HL-60/S4 treated with retinoic acid at 250 ng/mL for 4 days and 3 days (cell line): Measurements from ENCODE around the gene BAIAP2L2.
"Not testable (repeated sequence)": the region's sequence is repeated elsewhere in the genome, so short reads cannot be mapped to it uniquely, and the experiment has no call there.

Source experiments
- in situ Hi-C: fragments of 300-500 bp; cut with MboI; formaldehyde crosslinking; loops from 2 replicates; pipeline ENCODE4 v1.7.0; 2022; ENCODE audit warnings: low sequenced_read_pairs

The BAIAP2L2 gene

GRCh38 chr22:38082986-38083710, 27.3 kb downstream of the BAIAP2L2 start:
- in situ Hi-C loops = no loop called here

- in situ Hi-C loops = no loop called here
These were observed 28.3 kb downstream of the BAIAP2L2 start for GRCh38 chr22:38081941-38082828.

DNA sequence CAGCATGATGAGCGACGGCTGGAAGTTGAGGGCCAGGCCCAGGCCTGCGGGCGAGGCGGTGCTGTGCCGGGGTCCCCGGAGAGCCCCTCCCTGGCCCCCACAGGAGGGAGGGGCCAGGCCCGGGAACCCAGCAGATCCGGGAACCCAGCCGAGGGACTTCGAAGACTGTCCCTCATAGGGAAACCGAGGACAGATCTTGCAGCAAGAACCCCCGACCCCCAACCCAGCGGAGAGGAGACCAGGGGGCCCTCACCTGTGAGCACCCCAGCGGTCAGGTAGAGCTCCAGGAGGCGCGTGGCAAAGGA, 28.9 kb downstream of the BAIAP2L2 start:
- in situ Hi-C loops = no loop called here

DNA sequence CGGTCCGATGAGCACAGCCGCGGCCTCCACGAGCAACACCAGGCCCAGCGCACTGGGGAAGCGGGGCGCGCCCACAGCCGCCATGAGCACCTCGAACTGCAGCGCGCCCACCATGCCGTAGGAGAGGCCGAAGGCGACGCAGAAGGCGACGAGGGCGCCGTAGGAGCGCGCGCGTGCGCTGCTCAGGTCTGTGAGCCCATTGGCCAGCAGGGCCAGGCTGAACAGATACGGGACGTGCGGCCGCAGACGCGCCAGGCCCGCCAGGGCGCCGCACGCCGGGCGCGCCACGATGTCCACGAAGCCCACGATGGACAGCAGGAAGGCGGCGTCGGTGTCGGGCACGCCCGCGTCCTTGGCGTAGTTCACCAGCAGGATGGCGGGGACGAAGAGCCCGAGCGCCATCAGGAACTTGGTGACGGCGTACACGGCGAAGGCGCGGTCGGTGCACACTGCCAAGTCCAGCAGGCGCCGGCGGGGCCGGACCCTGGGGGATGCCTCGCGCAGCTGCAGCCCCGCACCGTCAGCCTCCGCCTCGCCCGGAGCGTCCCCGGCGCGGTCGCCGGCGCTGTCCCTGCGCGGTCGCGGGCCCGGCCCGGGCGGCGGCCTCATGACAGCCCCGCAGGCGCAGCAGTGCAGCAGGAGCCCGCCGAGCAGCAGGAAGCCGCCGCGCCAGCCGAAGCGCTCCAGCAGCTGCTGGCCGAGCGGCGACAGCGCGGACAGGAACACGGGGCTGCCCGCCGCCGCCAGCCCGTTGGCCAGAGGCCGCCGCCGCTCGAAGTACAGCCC, 29.4 kb downstream of the BAIAP2L2 start:
- in situ Hi-C loops = no loop called here

DNA sequence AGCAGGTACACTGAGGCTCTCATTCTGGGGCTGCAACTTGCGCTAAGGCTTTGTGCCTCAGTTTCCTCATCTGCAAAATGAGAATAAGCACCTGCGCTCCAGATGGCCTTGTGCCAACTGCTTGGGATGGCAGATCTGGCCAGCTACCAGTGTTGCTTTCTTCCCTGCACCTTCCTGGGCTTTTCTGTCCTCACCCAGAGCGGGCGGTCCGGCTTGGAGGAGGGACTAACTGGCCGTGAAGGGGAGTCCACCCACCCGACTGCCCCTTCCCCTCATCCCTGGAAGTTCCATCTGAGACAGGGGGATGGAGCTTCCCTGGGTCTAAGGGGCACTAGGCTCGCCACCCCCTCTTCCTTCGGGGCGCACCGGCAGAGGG, 30.0 kb downstream of the BAIAP2L2 start:
- in situ Hi-C loops = no loop called here

DNA sequence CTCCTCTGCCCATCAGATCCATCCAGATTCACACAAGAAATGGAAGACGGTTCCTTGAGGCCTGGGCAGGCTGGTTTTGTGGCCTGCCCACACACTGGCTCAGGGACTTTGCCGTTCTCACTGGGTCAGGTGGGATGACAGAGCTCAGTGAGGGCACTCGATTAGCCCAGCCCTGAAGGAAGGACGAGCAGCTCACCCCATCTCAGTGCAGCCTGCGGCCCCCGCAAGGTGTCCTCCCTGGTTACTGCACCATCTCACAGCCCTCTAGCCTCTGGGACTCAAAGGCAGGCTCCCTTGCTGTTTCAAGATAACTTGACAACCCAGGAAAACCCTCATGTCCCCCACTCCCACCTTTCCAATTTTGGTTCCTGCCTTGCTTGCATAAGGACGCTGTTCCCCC, 30.7 kb downstream of the BAIAP2L2 start:
- in situ Hi-C loops = no loop called here

DNA sequence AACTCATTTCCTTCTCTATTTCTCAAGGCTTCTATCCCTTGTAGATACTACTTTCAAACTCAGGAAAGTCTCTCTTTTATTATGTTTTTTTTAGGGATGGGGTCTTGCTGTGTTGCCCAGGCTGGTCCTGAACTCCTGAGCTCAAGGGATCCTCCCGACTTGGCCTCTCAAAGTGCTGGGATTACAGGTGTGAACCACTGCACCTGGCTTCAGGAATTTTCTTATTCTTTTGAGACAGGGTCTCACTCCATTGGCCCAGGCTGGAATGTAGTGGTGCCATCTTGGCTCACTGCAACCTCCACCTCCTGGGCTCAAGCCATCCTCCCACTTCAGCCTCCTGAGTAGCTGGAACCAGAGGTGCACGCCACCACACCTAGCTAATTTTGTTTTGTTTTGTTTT, 31.3 kb downstream of the BAIAP2L2 start:
- in situ Hi-C loops = not testable (repeated sequence)

DNA sequence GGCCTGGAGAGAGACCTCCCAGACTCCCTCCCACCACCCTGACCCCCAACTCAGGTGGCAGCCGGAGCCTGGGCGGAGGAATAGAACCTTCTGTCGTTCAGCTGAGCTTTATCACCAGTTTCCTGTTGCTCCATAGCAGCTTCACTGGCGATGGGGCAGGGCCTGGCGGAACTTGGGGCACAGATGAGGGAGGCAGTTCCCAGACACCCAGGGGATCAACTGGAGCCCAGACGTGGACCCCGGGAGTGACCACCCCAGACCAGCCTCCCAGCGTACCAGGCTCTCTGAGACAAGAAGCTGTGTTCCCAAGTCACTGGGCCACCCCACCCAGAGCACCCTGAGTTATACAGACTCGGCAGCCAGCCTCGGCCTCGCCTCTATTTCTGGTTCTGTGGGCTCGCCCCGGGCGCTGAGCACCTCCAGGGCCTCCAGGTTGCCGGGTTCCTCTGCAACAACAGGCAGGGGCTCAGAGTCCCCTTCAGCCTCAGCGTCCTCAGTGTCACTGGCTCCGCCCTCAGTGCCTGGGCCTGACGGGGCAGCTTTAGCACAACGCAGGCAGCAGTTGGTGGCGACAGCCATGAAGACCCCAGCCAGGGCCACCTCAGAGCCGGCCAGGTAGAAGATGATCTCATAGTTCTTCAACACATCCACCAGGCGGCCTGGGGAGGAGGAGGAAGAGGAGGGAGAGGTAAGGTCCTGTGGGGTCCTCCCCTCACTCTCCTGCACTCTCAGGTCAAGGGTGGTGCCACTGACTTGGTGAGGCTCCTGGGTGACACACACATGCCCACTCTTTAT, 32.2 kb downstream of the BAIAP2L2 start:
- in situ Hi-C loops = no loop called here

DNA sequence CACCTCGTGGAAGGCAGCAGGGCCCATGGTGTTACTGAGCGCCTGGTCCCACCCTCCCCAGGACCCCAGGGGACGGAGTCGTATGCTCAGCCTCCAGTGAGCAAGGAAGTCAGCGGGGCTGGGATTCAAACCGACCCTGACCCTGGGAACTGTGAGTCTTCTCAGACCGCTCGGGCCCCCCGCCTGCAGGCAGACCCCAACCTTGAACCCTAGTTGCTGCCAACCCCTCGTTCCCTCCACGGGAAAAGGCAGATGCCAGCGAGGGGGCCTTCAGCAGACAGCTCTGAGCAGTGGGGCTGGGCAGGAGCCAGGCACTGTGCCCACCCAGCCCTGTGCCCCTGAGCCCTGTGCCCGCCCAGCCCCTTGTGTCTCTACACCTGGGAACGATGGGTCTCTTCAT, 32.9 kb downstream of the BAIAP2L2 start:
- in situ Hi-C loops = no loop called here

DNA sequence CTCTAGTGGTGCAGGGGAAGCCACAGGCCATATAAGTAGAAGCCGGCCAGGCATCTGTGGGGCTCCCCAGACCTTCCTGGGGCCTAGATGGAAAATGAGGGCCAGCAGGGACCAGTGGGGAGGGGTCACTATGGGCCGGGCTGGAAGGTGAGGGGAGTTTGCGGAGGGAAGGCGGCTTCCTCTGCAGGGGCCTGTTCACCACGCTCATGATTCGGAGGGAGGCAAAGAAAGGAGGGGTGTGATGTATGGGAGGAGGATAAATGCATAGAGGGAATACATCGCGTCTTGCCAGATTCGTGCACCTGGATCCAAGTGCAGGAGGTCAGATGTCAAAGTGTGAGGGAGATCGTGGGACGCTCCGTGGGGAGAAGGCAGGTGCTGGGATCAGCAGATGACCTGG, 33.4 kb downstream of the BAIAP2L2 start:
- in situ Hi-C loops = no loop called here

DNA sequence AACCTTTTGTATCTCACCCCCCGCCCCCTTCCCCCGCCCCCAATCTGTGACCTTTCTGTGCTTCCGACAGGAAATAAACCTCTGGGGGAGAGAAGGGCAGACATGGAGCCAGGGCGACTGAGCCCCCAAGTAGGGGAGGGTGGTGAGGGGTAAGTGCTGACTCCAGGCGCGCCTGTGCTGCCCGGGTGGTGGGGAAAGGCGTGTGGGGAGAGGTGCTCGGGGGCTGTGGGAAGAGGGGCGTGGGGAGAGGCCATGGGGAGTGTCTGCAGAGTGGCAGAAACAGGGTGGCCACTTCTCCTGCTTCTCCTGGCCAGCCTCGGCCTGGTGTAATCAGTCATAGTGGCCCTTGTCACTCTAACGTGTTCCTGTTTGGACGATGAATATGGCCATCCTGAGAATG, 34.5 kb downstream of the BAIAP2L2 start:
- in situ Hi-C loops = no loop called here

DNA sequence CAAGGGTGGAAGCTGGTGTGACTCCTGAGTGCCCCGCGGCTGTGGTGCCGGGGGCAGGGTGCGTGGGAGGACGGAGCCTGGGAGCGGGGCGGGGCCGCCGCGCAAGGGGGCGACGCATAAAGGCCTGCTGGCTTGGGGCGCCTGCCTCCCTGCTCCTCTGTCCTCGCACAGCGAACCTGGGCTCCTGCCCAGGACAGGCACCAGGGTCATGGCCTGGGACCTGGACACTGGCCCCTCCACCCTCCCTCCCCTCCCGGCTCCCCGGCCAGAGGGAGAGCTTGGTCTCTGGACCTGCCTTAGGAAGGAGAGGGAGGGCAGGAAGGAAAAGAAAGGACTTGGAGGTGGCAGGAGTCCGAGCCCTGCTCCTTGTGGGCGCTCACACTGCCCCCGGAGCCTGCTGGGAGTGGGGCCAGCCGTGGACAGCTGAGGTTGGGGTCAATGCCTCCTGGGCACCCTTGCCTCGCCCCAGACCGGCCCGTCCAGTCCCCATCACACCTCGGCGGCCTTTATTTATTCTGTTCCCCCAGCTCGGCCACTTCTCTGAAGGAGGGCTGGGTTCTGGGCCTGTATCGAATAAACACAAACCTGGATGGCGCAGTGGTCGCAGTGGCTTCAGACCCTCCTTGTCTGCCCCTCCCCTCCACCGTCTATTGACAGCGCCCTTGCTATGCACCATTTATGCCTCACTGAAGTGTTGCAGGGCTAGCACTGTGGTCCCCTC, 35.2 kb downstream of the BAIAP2L2 start:
- in situ Hi-C loops = no loop called here

GRCh38 chr22:38074181-38075104, 36.0 kb downstream of the BAIAP2L2 start:
- in situ Hi-C loops = no loop called here

GRCh38 chr22:38073150-38074130, 37.0 kb downstream of the BAIAP2L2 start:
- in situ Hi-C loops = no loop called here

GRCh38 chr22:38072322-38073149, 37.9 kb downstream of the BAIAP2L2 start:
- in situ Hi-C loops = no loop called here

- in situ Hi-C loops = no loop called here
These were observed 38.8 kb downstream of the BAIAP2L2 start for GRCh38 chr22:38071421-38072321.
